GM23248 (cell line): ENCODE measurements around the gene CORO7.

Source experiments
- EZH2 ChIP-seq: fragments of 200-600 bp; sonication (generic); IDR thresholded peaks from 2 replicates; pipeline ENCODE4 v1.6.1; 2018; ENCODE audit warnings: antibody characterized with exemption, mild to moderate bottlenecking; ENCODE audit not compliant: insufficient read depth, poor library complexity, severe bottlenecking
- EZH2phosphoT487 ChIP-seq: fragments of 200-600 bp; sonication (generic); IDR thresholded peaks from 2 replicates; pipeline ENCODE4 v1.6.1; 2018; ENCODE audit warnings: antibody characterized with exemption, moderate library complexity, mild to moderate bottlenecking, low read depth; ENCODE audit not compliant: insufficient read depth

GRCh38 chr16:4327386-4328045, 88.9 kb downstream of the CORO7 start:
- TF ChIP-seq EZH2 = no peak
- no peak for TF ChIP-seq EZH2phosphoT487
